C4-2B (cell line): ENCODE measurements around the gene RDM1.
"Not testable (repeated sequence)": the region's sequence is repeated elsewhere in the genome, so short reads cannot be mapped to it uniquely, and the experiment has no call there.

Experiments used
- ZFX ChIP-seq: fragments of 450-650 bp; IDR thresholded peaks from 2 replicates; pipeline ENCODE4 v1.6.1; 2017
- TF ChIP-seq, protein P1 (sequence below): fragments of 450-650 bp; conservative IDR thresholded peaks from 2 replicates; pipeline ENCODE4 v1.5.1; 2017; ENCODE audit warnings: mild to moderate bottlenecking

DNA sequence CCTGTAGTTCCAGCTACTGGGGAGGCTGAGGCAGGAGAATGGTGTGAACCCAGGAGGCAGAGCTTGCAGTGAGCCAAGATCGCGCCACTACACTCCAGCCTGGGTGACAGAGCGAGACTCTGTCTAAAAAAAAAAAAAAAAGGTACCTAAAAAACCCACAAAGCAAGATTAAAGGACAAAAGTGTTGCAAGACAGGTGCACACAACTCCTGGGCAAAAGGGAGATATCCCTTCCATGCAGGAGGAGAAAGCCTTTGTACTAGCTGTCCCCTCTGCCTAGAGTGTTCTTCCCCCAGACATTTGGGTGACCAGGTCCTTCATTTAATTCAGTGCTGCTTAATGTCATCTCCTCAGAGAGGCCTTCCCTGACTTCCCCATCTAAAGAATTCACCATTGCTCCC is 7.9 kb upstream of the RDM1 start:
- TF ChIP-seq, protein P1, sequence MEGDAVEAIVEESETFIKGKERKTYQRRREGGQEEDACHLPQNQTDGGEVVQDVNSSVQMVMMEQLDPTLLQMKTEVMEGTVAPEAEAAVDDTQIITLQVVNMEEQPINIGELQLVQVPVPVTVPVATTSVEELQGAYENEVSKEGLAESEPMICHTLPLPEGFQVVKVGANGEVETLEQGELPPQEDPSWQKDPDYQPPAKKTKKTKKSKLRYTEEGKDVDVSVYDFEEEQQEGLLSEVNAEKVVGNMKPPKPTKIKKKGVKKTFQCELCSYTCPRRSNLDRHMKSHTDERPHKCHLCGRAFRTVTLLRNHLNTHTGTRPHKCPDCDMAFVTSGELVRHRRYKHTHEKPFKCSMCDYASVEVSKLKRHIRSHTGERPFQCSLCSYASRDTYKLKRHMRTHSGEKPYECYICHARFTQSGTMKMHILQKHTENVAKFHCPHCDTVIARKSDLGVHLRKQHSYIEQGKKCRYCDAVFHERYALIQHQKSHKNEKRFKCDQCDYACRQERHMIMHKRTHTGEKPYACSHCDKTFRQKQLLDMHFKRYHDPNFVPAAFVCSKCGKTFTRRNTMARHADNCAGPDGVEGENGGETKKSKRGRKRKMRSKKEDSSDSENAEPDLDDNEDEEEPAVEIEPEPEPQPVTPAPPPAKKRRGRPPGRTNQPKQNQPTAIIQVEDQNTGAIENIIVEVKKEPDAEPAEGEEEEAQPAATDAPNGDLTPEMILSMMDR, result not testable (repeated sequence)
- TF ChIP-seq ZFX, result not testable (repeated sequence)
